ENCODE data around the gene CLEC11A. TPM values are rescaled to one million over a fixed set of nuclear protein-coding genes. Genes with fewer than 3 reads are reported as not detected.
"Not testable (repeated sequence)": the region's sequence is repeated elsewhere in the genome, so short reads cannot be mapped to it uniquely, and the experiment has no call there.

Gene CLEC11A
- total RNA-seq, 1 experiment from 2014 or later: 1.6 TPM

GRCh38 chr19:50753879-50754278, 30.7 kb downstream of the CLEC11A start:
- H4K20me1 ChIP-seq (ENCODE audit: insufficient read depth, low read depth, low read length): no peaks in the 10 kb centered on the region
- no peaks in the 10 kb centered on the region for H3K36me3 ChIP-seq (ENCODE audit: insufficient read depth, low read length)

GRCh38 chr19:50756244-50756643, 33.1 kb downstream of the CLEC11A start:
- H3K27ac ChIP-seq (ENCODE audit: low read length); H4K20me1 ChIP-seq (ENCODE audit: insufficient read depth, low read depth, low read length); H3K4me2 ChIP-seq (ENCODE audit: low read depth, low read length, poor library complexity, severe bottlenecking); H3K27me3 ChIP-seq (ENCODE audit: low read length); H3K36me3 ChIP-seq (ENCODE audit: insufficient read depth, low read length); H3K4me3 ChIP-seq (ENCODE audit: low read length); H3K9me2 ChIP-seq (replicated peaks; ENCODE audit: insufficient read depth, low read length); DNase-seq; H3K9ac ChIP-seq (ENCODE audit: low read length); H3K9me3 ChIP-seq (ENCODE audit: low read length); H2AFZ ChIP-seq (ENCODE audit: low read length); H3K79me2 ChIP-seq (ENCODE audit: low read length); H3K4me1 ChIP-seq (ENCODE audit: low read length): not testable (repeated sequence)

More at GRCh38 chr19:50753879-50754278, 30.7 kb downstream of the CLEC11A start:
- no peak overlapping the region for H3K27ac ChIP-seq (ENCODE audit: low read length)
- no peaks in the 10 kb centered on the region; the same call in 1 of the 2 replicates for H3K4me1 ChIP-seq (ENCODE audit: low read length)
- no peak overlapping the region for H3K9ac ChIP-seq (ENCODE audit: low read length)
- H3K79me2 ChIP-seq (ENCODE audit: low read length): no peaks in the 10 kb centered on the region
- no peak overlapping the region for H3K4me2 ChIP-seq (ENCODE audit: low read depth, low read length, poor library complexity, severe bottlenecking)
- H3K4me3 ChIP-seq (ENCODE audit: low read length): no peak overlapping the region
- no peaks in the 10 kb centered on the region for H3K27me3 ChIP-seq (ENCODE audit: low read length)
- DNase-seq: no peak
- no peaks in the 10 kb centered on the region for H3K9me3 ChIP-seq (ENCODE audit: low read length)
- no peaks in the 10 kb centered on the region for H3K9me2 ChIP-seq (replicated peaks; ENCODE audit: insufficient read depth, low read length)
- no peak overlapping the region for H2AFZ ChIP-seq (ENCODE audit: low read length)

GRCh38 chr19:50757624-50758023, 34.5 kb downstream of the CLEC11A start:
- DNase-seq; H3K4me3 ChIP-seq (ENCODE audit: low read length); H3K27ac ChIP-seq (ENCODE audit: low read length); H2AFZ ChIP-seq (ENCODE audit: low read length); H3K36me3 ChIP-seq (ENCODE audit: insufficient read depth, low read length); H4K20me1 ChIP-seq (ENCODE audit: insufficient read depth, low read depth, low read length); H3K9ac ChIP-seq (ENCODE audit: low read length); H3K27me3 ChIP-seq (ENCODE audit: low read length); H3K79me2 ChIP-seq (ENCODE audit: low read length); H3K4me2 ChIP-seq (ENCODE audit: low read depth, low read length, poor library complexity, severe bottlenecking); H3K9me3 ChIP-seq (ENCODE audit: low read length); H3K4me1 ChIP-seq (ENCODE audit: low read length); H3K9me2 ChIP-seq (replicated peaks; ENCODE audit: insufficient read depth, low read length): not testable (repeated sequence)

- H3K9me3 ChIP-seq (ENCODE audit: low read length); H3K4me2 ChIP-seq (ENCODE audit: low read depth, low read length, poor library complexity, severe bottlenecking); H3K36me3 ChIP-seq (ENCODE audit: insufficient read depth, low read length); DNase-seq; H2AFZ ChIP-seq (ENCODE audit: low read length); H3K9ac ChIP-seq (ENCODE audit: low read length); H3K79me2 ChIP-seq (ENCODE audit: low read length); H3K4me3 ChIP-seq (ENCODE audit: low read length); H4K20me1 ChIP-seq (ENCODE audit: insufficient read depth, low read depth, low read length); H3K4me1 ChIP-seq (ENCODE audit: low read length); H3K27me3 ChIP-seq (ENCODE audit: low read length); H3K9me2 ChIP-seq (replicated peaks; ENCODE audit: insufficient read depth, low read length); H3K27ac ChIP-seq (ENCODE audit: low read length): not testable (repeated sequence)
Observed at GRCh38 chr19:50759076-50759475, 35.9 kb downstream of the CLEC11A start.

GRCh38 chr19:50759886-50760285, 36.7 kb downstream of the CLEC11A start:
- Histone ChIP-seq H3K27ac (ENCODE audit: low read length) (no peak overlapping the region), H3K79me2 (ENCODE audit: low read length) (no peaks in the 10 kb centered on the region), H4K20me1 (ENCODE audit: insufficient read depth, low read depth, low read length) (no peaks in the 10 kb centered on the region), H3K9me2 (replicated peaks; ENCODE audit: insufficient read depth, low read length) (no peaks in the 10 kb centered on the region), H3K4me3 (ENCODE audit: low read length) (no peak overlapping the region), H3K9me3 (ENCODE audit: low read length) (0 out of 2 replicates have a peak, but pooled peaks cover 5% of the 10 kb centered on the region), H3K9ac (ENCODE audit: low read length) (no peak overlapping the region), H3K4me1 (ENCODE audit: low read length) (no peaks in the 10 kb centered on the region), H2AFZ (ENCODE audit: low read length) (0 out of 2 replicates have a peak overlapping the region, but pooled peaks have one; percentile 75), H3K4me2 (ENCODE audit: low read depth, low read length, poor library complexity, severe bottlenecking) (no peak overlapping the region), H3K36me3 (ENCODE audit: insufficient read depth, low read length) (no peaks in the 10 kb centered on the region), H3K27me3 (ENCODE audit: low read length) (no peaks in the 10 kb centered on the region)
- peak; percentile 81 for DNase-seq

- not testable (repeated sequence) for H2AFZ ChIP-seq (ENCODE audit: low read length); H3K79me2 ChIP-seq (ENCODE audit: low read length); H3K27ac ChIP-seq (ENCODE audit: low read length); H3K4me1 ChIP-seq (ENCODE audit: low read length); H3K4me3 ChIP-seq (ENCODE audit: low read length); H3K9me2 ChIP-seq (replicated peaks; ENCODE audit: insufficient read depth, low read length); H3K9me3 ChIP-seq (ENCODE audit: low read length); H3K9ac ChIP-seq (ENCODE audit: low read length); H4K20me1 ChIP-seq (ENCODE audit: insufficient read depth, low read depth, low read length); H3K4me2 ChIP-seq (ENCODE audit: low read depth, low read length, poor library complexity, severe bottlenecking); DNase-seq; H3K36me3 ChIP-seq (ENCODE audit: insufficient read depth, low read length); H3K27me3 ChIP-seq (ENCODE audit: low read length)
Observed at GRCh38 chr19:50761501-50761900, 38.3 kb downstream of the CLEC11A start.

GRCh38 chr19:50763521-50763920, 40.4 kb downstream of the CLEC11A start:
- not testable (repeated sequence) for H4K20me1 ChIP-seq (ENCODE audit: insufficient read depth, low read depth, low read length); H3K27me3 ChIP-seq (ENCODE audit: low read length); H3K9ac ChIP-seq (ENCODE audit: low read length); H3K9me2 ChIP-seq (replicated peaks; ENCODE audit: insufficient read depth, low read length); H3K4me2 ChIP-seq (ENCODE audit: low read depth, low read length, poor library complexity, severe bottlenecking); H3K27ac ChIP-seq (ENCODE audit: low read length); H3K36me3 ChIP-seq (ENCODE audit: insufficient read depth, low read length); H3K4me1 ChIP-seq (ENCODE audit: low read length); H2AFZ ChIP-seq (ENCODE audit: low read length); DNase-seq; H3K79me2 ChIP-seq (ENCODE audit: low read length); H3K9me3 ChIP-seq (ENCODE audit: low read length); H3K4me3 ChIP-seq (ENCODE audit: low read length)

- no peak overlapping the region for H2AFZ ChIP-seq (ENCODE audit: low read length)
- no peaks in the 10 kb centered on the region for H3K4me1 ChIP-seq (ENCODE audit: low read length)
- no peaks in the 10 kb centered on the region for H3K79me2 ChIP-seq (ENCODE audit: low read length)
- H3K27me3 ChIP-seq (ENCODE audit: low read length): no peaks in the 10 kb centered on the region
- no peak overlapping the region for H3K9ac ChIP-seq (ENCODE audit: low read length)
- no peaks in the 10 kb centered on the region for H3K36me3 ChIP-seq (ENCODE audit: insufficient read depth, low read length)
- no peaks in the 10 kb centered on the region for H4K20me1 ChIP-seq (ENCODE audit: insufficient read depth, low read depth, low read length)
- H3K4me2 ChIP-seq (ENCODE audit: low read depth, low read length, poor library complexity, severe bottlenecking): no peak overlapping the region
- H3K4me3 ChIP-seq (ENCODE audit: low read length): no peak overlapping the region
- no peaks in the 10 kb centered on the region for H3K9me2 ChIP-seq (replicated peaks; ENCODE audit: insufficient read depth, low read length)
- DNase-seq: no peak
- 0 out of 2 replicates have a peak, but pooled peaks cover 5% of the 10 kb centered on the region for H3K9me3 ChIP-seq (ENCODE audit: low read length)
- H3K27ac ChIP-seq (ENCODE audit: low read length): no peak overlapping the region
Observed at GRCh38 chr19:50764409-50764808, 41.2 kb downstream of the CLEC11A start.

GRCh38 chr19:50766746-50767145, 43.6 kb downstream of the CLEC11A start:
- H3K36me3 ChIP-seq (ENCODE audit: insufficient read depth, low read length); H3K4me1 ChIP-seq (ENCODE audit: low read length); H3K27me3 ChIP-seq (ENCODE audit: low read length); H2AFZ ChIP-seq (ENCODE audit: low read length); H3K79me2 ChIP-seq (ENCODE audit: low read length); H3K4me2 ChIP-seq (ENCODE audit: low read depth, low read length, poor library complexity, severe bottlenecking); H3K9me3 ChIP-seq (ENCODE audit: low read length); H4K20me1 ChIP-seq (ENCODE audit: insufficient read depth, low read depth, low read length); H3K9ac ChIP-seq (ENCODE audit: low read length); H3K9me2 ChIP-seq (replicated peaks; ENCODE audit: insufficient read depth, low read length); H3K4me3 ChIP-seq (ENCODE audit: low read length); H3K27ac ChIP-seq (ENCODE audit: low read length); DNase-seq: not testable (repeated sequence)
